ENCODE results near the gene OR7C1.
"Not testable (repeated sequence)": the region's sequence is repeated elsewhere in the genome, so short reads cannot be mapped to it uniquely, and the experiment has no call there.

Gene OR7C1

GRCh38 chr19:14783410-14783998 lies 51.5 kb downstream of the OR7C1 start:
- not testable (repeated sequence) for DNase-seq

GRCh38 chr19:14782626-14783409 lies 52.2 kb downstream of the OR7C1 start:
- DNase-seq: no peak

- not testable (repeated sequence) for DNase-seq
Observed at GRCh38 chr19:14781713-14782536, 53.1 kb downstream of the OR7C1 start.

- not testable (repeated sequence) for DNase-seq
Observed at GRCh38 chr19:14780622-14781225, 54.3 kb downstream of the OR7C1 start.

GRCh38 chr19:14779151-14779550 lies 55.8 kb downstream of the OR7C1 start:
- DNase-seq: no peak

GRCh38 chr19:14778110-14778845 lies 56.7 kb downstream of the OR7C1 start, which contains the start of gene ADGRE2:
Gene ADGRE2 (minus strand): TSS chr19:14778560. CDS start chr19:14776756, 1,804 bp downstream.
- not testable (repeated sequence) for DNase-seq

GRCh38 chr19:14777645-14778044 lies 57.3 kb downstream of the OR7C1 start:
- not testable (repeated sequence) for DNase-seq

GRCh38 chr19:14775869-14776586 lies 59.0 kb downstream of the OR7C1 start:
- no peak for DNase-seq

GRCh38 chr19:14775326-14775725 lies 59.7 kb downstream of the OR7C1 start:
- not testable (repeated sequence) for DNase-seq

- DNase-seq: no peak
Observed at GRCh38 chr19:14774373-14774772, 60.6 kb downstream of the OR7C1 start.

GRCh38 chr19:14773722-14774121 lies 61.3 kb downstream of the OR7C1 start:
- not testable (repeated sequence) for DNase-seq

GRCh38 chr19:14772995-14773394 lies 62.0 kb downstream of the OR7C1 start:
- no peak for DNase-seq

- no peak for DNase-seq
Observed at GRCh38 chr19:14772467-14772866, 62.5 kb downstream of the OR7C1 start.

GRCh38 chr19:14770944-14771839 lies 63.8 kb downstream of the OR7C1 start:
- DNase-seq: no peak

GRCh38 chr19:14770136-14770535 lies 64.8 kb downstream of the OR7C1 start:
- DNase-seq: no peak

GRCh38 chr19:14769201-14769600 lies 65.8 kb downstream of the OR7C1 start:
- no peak for DNase-seq

GRCh38 chr19:14768001-14768400 lies 67.0 kb downstream of the OR7C1 start:
- DNase-seq: no peak

GRCh38 chr19:14767466-14767971 lies 67.5 kb downstream of the OR7C1 start:
- no peak for DNase-seq

GRCh38 chr19:14765841-14766240 lies 69.1 kb downstream of the OR7C1 start:
- not testable (repeated sequence) for DNase-seq

GRCh38 chr19:14765403-14765802 lies 69.6 kb downstream of the OR7C1 start:
- not testable (repeated sequence) for DNase-seq
